Measurements from ENCODE around the gene CAMSAP2.

CAMSAP2 gene

DNA sequence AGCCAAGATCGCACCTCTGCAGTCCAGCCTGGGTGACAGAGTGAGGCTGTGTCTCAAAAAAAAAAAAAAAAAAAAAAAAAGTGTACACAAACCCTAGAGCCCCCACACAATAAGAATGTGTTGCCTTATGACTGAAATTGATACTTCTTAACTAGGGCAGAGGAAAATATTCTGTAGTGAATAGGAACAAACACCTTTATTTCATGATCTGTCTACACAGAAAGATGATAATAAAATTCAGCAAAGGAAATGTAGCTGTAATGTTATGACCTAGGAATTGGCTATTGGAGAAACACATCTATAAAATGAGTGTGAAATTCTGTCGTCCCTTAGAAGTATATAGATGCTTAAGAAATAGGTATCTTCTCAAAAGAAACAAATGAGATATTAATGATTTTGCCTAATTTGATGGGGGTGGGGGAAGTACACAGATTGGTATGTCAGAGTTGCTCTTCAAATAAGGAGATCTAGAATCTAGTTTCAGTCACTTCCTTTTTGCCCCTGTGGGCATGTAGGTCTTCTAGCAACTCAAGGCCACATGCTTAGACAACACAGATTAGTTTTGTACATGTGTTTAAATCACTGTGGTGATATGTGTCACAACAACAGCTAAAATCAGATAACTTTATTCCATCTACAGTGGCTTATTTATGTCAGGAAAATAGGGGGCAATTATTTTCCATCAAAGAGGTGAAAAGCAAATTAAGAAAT, 123.4 kb downstream of the CAMSAP2 start:
- Histone ChIP-seq H3K36me3 (ENCODE audit: control insufficient read depth in 2 of 2, insufficient read depth in 1 of 2, low read length in 2 of 2) (peaks cover 4 to 27% of the 10 kb centered on the region in 2 experiments; a peak in 2 of 3 replicates), H3K27ac (ENCODE audit: extremely low read depth, low read depth, low read length) (no peak overlapping the region), H3K4me3 (ENCODE audit: low read depth, low read length) (no peak overlapping the region), H3K4me1 (ENCODE audit: control insufficient read depth, insufficient read depth, low read length) (peaks cover 7% of the 10 kb centered on the region), H3K9me3 (ENCODE audit: control insufficient read depth, insufficient read depth, low read depth, low read length) (no peaks in the 10 kb centered on the region)
- CTCF ChIA-PET = no interaction called here
- POLR2A ChIA-PET = no interaction called here
- TF ChIP-seq ZNF184 (tag by site-specific recombination; IDR thresholded peaks at IDR 0.05) (no peak), ZNF768 (tag by site-specific recombination; IDR thresholded peaks at IDR 0.05) (no peak), ZNF544 (tag by site-specific recombination; IDR thresholded peaks at IDR 0.05) (no peak), ZNF341 (tag by site-specific recombination; IDR thresholded peaks at IDR 0.05; ENCODE audit: low read depth) (no peak), ZNF335 (tag by site-specific recombination; conservative IDR thresholded peaks at IDR 0.05) (no peak), ZNF571 (tag by site-specific recombination; IDR thresholded peaks at IDR 0.05) (no peak), ZNF391 (tag by site-specific recombination; IDR thresholded peaks at IDR 0.05; ENCODE audit: borderline replicate concordance, low read depth) (no peak), KLF7 (tag by site-specific recombination; IDR thresholded peaks at IDR 0.05; ENCODE audit: borderline replicate concordance) (no peak), ZFHX2 (tag by site-specific recombination; conservative IDR thresholded peaks at IDR 0.05) (no peak), ZIC2 (tag by site-specific recombination; IDR thresholded peaks at IDR 0.05) (no peak), FEZF1 (tag by site-specific recombination; IDR thresholded peaks at IDR 0.05) (no peak), GLI2 (tag by site-specific recombination; IDR thresholded peaks at IDR 0.05; ENCODE audit: borderline replicate concordance, low read depth) (no peak), ZNF18 (tag by site-specific recombination; IDR thresholded peaks at IDR 0.05) (no peak), ZNF2 (tag by site-specific recombination; IDR thresholded peaks at IDR 0.05) (no peak), ZNF629 (tag by site-specific recombination; IDR thresholded peaks at IDR 0.05) (no peak), SALL2 (tag by site-specific recombination; IDR thresholded peaks at IDR 0.05; ENCODE audit: borderline replicate concordance) (no peak), ZNF223 (tag by site-specific recombination; IDR thresholded peaks at IDR 0.05) (no peak), ZNF514 (tag by site-specific recombination; IDR thresholded peaks at IDR 0.05) (no peak)
- TF ChIP-seq, protein P1, sequence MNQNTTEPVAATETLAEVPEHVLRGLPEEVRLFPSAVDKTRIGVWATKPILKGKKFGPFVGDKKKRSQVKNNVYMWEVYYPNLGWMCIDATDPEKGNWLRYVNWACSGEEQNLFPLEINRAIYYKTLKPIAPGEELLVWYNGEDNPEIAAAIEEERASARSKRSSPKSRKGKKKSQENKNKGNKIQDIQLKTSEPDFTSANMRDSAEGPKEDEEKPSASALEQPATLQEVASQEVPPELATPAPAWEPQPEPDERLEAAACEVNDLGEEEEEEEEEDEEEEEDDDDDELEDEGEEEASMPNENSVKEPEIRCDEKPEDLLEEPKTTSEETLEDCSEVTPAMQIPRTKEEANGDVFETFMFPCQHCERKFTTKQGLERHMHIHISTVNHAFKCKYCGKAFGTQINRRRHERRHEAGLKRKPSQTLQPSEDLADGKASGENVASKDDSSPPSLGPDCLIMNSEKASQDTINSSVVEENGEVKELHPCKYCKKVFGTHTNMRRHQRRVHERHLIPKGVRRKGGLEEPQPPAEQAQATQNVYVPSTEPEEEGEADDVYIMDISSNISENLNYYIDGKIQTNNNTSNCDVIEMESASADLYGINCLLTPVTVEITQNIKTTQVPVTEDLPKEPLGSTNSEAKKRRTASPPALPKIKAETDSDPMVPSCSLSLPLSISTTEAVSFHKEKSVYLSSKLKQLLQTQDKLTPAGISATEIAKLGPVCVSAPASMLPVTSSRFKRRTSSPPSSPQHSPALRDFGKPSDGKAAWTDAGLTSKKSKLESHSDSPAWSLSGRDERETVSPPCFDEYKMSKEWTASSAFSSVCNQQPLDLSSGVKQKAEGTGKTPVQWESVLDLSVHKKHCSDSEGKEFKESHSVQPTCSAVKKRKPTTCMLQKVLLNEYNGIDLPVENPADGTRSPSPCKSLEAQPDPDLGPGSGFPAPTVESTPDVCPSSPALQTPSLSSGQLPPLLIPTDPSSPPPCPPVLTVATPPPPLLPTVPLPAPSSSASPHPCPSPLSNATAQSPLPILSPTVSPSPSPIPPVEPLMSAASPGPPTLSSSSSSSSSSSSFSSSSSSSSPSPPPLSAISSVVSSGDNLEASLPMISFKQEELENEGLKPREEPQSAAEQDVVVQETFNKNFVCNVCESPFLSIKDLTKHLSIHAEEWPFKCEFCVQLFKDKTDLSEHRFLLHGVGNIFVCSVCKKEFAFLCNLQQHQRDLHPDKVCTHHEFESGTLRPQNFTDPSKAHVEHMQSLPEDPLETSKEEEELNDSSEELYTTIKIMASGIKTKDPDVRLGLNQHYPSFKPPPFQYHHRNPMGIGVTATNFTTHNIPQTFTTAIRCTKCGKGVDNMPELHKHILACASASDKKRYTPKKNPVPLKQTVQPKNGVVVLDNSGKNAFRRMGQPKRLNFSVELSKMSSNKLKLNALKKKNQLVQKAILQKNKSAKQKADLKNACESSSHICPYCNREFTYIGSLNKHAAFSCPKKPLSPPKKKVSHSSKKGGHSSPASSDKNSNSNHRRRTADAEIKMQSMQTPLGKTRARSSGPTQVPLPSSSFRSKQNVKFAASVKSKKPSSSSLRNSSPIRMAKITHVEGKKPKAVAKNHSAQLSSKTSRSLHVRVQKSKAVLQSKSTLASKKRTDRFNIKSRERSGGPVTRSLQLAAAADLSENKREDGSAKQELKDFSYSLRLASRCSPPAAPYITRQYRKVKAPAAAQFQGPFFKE (tag by site-specific recombination; IDR thresholded peaks at IDR 0.05; ENCODE audit: borderline replicate concordance) = no peak
- TF ChIP-seq, protein P2, sequence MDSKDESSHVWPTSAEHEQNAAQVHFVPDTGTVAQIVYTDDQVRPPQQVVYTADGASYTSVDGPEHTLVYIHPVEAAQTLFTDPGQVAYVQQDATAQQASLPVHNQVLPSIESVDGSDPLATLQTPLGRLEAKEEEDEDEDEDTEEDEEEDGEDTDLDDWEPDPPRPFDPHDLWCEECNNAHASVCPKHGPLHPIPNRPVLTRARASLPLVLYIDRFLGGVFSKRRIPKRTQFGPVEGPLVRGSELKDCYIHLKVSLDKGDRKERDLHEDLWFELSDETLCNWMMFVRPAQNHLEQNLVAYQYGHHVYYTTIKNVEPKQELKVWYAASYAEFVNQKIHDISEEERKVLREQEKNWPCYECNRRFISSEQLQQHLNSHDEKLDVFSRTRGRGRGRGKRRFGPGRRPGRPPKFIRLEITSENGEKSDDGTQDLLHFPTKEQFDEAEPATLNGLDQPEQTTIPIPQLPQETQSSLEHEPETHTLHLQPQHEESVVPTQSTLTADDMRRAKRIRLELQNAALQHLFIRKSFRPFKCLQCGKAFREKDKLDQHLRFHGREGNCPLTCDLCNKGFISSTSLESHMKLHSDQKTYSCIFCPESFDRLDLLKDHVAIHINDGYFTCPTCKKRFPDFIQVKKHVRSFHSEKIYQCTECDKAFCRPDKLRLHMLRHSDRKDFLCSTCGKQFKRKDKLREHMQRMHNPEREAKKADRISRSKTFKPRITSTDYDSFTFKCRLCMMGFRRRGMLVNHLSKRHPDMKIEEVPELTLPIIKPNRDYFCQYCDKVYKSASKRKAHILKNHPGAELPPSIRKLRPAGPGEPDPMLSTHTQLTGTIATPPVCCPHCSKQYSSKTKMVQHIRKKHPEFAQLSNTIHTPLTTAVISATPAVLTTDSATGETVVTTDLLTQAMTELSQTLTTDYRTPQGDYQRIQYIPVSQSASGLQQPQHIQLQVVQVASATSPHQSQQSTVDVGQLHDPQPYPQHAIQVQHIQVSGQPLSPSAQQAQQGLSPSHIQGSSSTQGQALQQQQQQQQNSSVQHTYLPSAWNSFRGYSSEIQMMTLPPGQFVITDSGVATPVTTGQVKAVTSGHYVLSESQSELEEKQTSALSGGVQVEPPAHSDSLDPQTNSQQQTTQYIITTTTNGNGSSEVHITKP (tag by site-specific recombination; IDR thresholded peaks at IDR 0.05) = no peak
